ENCODE results near the gene ELL.
"Not testable (repeated sequence)": the region's sequence is repeated elsewhere in the genome, so short reads cannot be mapped to it uniquely, and the experiment has no call there.

Gene ELL

DNA sequence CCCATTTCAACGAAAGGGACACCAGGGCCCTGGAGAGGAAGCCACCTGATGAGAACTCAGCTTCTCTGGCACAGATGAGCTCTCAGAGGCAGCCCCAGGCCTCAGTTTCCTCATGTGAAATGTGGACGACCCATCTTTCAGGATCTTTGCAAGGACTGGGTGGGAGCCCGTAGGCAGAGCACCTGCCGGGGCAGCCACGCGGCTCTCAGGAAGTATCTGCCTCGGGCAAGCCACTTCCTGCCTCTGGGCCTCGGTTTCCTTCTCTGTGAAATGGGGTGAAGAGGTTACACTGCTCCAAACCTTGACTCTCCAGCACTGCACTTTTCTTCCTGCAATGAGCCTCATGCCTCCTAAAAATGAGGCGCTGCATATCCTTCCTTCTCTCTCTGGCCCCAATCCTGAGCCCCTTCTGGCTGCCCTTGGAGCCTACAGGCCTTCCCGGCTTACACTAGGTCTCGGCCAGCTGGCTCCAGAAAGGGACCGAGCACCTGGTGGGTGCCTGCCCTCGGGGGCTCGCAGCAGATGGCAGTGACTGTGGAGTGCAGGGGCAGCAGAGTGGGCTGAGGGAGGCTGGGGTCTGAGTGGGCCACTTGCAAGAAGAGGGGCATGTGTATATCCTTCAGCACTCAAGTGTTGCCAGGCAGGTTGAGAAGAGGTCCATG, 99.2 kb downstream of the ELL start:
- DNase-seq (ENCODE audit: low read depth): no peak

GRCh38 chr19:18421371-18421959, 100.4 kb downstream of the ELL start:
- no peak for DNase-seq (ENCODE audit: low read depth)

DNA sequence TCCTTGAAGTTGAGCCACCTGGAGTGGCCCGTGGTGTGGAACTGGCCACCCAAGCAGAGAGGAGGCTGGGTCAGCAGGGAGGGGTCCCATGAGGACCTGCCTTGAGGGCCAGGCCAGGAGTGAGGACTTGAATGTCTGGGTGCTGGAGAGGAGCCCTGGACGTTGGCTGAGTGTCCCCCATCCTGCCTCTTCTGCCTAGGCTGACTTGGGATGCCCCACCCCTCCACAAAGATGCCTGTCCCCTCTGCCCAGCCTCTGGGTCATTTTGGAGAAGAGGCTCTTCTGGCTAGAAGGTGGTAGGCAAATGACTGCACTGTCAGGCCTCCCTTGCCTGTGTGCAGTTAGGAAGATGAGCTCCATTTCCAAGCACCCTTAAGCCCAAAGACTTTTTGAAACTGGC, 100.9 kb downstream of the ELL start:
- DNase-seq (ENCODE audit: low read depth): no peak

DNA sequence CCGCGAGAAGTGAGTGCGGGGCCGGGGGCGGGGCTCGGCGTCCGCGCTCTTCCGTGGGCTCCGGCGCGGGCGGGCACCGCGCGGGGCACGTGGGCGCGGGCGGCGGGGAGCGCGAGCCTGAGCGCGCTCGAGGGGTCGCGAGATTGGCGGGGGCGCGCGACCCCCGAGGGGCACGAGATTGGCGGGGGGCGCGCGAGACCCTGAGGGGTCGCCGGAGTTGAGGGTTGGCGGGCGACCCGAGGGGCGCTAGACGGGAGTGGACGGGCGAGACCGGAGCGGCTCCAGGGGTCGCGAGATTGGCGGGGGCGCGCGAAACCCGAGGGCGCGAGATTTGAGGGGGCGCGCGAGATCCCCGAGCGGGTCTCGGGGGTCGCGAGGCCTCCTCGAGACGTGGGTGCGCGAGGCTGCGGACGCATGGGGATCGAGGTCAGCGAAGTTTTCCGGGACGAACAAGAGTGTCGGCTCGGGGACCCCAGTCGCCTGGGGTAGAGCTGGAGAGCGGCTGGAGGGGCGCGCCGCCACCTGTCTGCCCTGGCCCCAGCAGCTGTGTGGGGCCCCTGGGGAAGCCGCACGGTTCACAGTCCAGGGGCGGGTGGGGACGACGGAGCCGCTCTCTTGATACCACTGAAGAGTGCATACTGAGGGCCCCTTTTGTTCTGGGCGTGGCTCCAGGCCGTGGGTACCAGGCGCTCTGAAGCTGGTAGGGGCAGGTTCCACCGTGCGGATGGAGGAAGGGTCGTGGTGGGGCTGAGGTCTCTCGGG, 102.0 kb downstream of the ELL start:
- no peak for DNase-seq (ENCODE audit: low read depth)

DNA sequence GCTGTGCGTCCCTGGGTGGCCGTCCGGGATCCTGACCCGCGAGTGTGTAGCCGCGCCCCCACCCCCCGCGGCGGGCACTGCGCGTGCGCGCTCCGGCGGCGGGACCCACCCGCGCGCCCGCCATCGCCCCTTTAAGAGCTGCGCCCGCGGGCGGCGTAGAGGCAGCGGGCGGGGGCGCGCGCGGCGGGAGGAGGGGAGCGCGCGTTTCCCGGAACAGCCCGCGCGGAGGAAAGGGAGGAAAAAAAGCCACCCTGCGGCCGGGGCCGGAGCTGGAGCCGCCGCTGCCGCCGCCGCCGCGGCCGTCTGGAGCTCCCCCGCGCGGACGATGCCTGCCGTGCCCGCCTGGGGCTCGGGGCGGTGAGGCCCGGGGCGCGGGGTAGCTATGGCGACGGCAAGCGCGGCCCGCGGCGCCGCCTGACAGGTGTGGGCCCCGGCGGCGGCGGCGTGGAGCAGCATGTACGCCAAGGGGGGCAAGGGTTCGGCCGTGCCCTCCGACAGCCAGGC, 102.6 kb downstream of the ELL start, which contains the start of gene SSBP4:
Gene SSBP4 (plus strand): TSS at position 204 of the 504 bp plus-strand sequence. CDS start 251 bp downstream, at position 455.
- DNase-seq (ENCODE audit: low read depth): no peak

DNA sequence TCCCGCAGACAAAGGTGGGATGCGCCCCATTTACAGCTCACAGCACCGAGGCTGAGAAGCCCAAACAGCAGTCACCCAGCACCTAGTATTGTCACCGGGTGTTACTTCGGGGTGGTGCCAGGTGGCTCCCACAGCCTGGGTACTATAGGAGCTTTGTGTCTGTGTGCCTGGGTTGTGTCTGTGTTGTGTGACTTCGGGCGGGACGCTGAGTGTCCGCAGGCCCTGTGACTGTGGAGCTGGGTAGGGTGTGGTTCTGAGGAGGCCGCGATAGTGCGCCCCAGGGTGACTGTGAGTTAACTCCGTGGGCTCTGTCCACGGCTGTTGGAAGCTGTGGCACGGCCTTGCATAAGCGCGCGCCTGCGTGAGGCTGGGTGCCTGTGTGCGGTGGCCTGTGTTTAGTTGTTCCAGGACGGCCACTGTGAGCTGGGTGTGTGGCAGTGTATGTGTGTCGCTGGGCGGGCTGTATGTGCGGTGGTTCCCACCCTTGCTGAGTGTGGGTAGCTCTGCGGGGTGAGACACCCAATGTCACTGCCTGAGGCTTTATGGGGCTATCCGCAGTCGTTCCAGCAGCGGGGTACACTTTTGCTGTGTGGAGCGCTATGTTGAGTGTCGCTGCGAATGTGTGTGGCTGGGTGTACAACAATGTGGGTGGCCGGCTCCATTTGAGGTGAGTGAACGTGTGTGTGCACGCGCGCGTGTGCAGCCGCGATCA, 103.2 kb downstream of the ELL start:
- DNase-seq (ENCODE audit: low read depth): no peak

GRCh38 chr19:18418029-18418482, 103.8 kb downstream of the ELL start:
- no peak for DNase-seq (ENCODE audit: low read depth)

GRCh38 chr19:18417250-18418028, 104.4 kb downstream of the ELL start:
- DNase-seq (ENCODE audit: low read depth): no peak

DNA sequence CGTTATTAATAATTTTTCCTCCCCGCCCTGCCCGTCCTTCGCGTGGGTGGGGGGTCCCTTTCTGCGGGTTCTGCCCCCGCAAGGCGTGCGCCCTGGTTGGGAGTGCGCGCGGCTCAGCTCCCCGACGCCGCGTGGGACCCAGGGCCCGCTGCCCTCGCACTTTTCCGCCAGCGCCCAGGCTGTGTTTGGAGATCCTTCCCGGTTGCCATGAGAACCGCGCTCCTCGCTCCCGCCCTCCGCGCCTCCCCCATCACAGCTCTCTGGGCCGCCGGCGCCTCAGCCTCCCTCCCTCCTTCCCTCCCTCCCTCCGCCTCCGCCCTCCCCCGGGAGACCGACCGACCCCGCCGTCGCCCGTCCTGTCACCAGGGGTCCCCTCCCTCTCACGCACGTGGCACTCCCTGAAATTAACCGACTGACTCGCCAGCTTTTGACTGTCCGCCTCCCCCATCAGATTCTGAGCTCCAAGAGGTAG, 105.1 kb downstream of the ELL start:
- DNase-seq (ENCODE audit: low read depth): no peak

- no peak for DNase-seq (ENCODE audit: low read depth)
These were observed 106.5 kb downstream of the ELL start for GRCh38 chr19:18415178-18415867.

- no peak for DNase-seq (ENCODE audit: low read depth)
These were observed 107.2 kb downstream of the ELL start for GRCh38 chr19:18414504-18415177.

- DNase-seq (ENCODE audit: low read depth): no peak
These were observed 109.1 kb downstream of the ELL start for GRCh38 chr19:18412610-18413239.

DNA sequence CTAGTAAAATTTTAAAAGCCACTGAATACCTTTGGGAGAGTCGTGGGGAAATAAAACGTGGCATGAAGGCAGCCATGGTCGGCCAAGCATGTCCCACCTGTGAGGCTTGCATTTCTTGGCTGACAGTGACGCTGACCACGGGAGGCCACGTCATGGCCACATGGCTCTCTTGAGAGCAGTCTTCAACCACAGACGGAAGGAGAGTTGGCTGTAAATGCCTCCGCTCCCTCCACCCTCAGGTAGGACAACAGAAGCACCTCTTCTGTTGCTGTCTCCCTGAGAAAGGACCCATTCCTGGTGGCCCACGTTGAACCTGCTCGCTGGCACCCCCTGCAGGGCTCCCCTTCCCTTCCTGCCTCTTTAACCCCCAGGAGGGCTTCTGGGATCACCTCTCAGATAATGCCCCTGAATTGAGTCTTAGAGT, 113.8 kb downstream of the ELL start:
- DNase-seq (ENCODE audit: low read depth): no peak

- DNase-seq (ENCODE audit: low read depth): no peak
These were observed 115.1 kb downstream of the ELL start for GRCh38 chr19:18406749-18407148.

DNA sequence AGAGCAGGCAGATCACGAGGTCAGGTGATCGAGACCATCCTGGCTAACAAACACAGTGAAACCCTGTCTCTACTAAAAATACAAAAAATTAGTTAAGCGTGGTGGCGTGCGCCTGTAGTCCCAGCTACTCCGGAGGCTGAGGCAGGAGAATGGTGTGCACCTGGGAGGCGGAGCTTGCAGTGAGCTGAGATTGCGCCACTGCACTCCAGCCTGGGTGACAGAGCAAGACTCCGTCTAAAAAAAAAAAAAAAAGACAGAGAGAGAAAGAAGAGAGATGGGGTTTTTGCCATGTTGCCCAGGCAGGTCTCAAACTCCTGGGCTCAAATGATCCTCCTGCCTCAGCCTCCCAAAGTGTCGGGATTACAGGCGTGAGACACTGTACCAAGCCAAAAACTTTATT, 116.1 kb downstream of the ELL start:
- DNase-seq (ENCODE audit: low read depth): not testable (repeated sequence)

- DNase-seq (ENCODE audit: low read depth): not testable (repeated sequence)
These were observed 119.2 kb downstream of the ELL start for GRCh38 chr19:18402455-18403248.

DNA sequence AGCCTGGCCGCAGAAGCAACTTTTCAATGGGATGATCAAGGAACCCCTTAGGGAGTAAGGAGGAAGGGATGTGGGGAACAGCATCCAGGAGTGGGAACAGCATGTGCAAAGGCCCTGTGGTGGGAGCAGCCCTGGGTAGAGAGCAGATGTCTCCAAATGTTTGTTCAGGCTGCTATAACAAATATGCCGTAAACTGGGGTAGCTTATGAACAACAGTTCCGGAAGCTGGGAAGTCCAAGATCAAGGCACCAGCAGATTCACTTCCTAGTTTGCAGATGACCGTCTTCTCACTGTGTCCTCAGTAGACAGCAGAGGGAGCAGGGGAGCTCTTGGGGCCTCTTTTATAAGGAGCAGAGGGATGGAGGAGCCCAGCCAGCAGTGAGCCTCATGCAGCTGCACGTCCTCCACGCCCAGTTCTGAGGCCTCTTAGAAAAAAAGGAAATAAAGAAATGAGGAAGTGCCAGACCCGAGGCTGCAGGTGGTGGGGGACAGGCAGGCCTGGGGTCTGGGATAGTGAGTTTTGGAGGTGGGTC, 120.2 kb downstream of the ELL start:
- DNase-seq (ENCODE audit: low read depth): no peak

DNA sequence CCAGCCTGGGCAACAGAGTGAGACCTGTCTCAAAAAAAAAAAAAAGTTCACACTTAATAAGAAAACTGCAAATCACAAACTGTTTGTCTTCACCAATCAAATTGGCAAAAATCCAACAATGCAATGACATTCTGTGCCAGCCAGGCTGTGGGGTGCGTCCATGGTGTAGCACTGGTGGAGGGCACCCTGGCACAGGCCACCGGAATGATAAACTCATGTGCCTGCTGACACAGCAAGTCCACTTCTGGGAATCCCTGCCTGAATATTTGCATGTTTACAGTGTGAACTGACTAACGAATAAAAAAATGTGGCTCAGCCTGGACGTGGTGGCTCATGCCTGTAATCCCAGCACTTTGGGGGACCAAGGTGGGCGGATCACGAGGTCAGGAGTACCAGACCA, 122.9 kb downstream of the ELL start:
- no peak for DNase-seq (ENCODE audit: low read depth)
